IPS-20b (cell line): ENCODE measurements around the gene ADGRB2.

ENCODE experiments used
- H3K27ac ChIP-seq: one replicate; pipeline ENCODE4 v1.5.1; 2013; ENCODE audit warnings: low read length
- H3K27me3 ChIP-seq: 2 replicates; pipeline ENCODE4 v1.6.1; 2013; ENCODE audit warnings: mild to moderate bottlenecking, low read length, inconsistent platforms; ENCODE audit not compliant: insufficient read depth
- H3K36me3 ChIP-seq: 2 replicates; pipeline ENCODE4 v1.6.1; 2013; ENCODE audit warnings: low read depth, mild to moderate bottlenecking, inconsistent platforms, low read length, moderate library complexity; ENCODE audit not compliant: insufficient read depth
- H3K4me1 ChIP-seq: 2 replicates; pipeline ENCODE4 v1.6.1; 2013; ENCODE audit warnings: mild to moderate bottlenecking, control low read depth, inconsistent platforms, low read length, moderate library complexity; ENCODE audit not compliant: insufficient read depth
- H3K4me3 ChIP-seq: 2 replicates; pipeline ENCODE4 v1.5.1; 2013; ENCODE audit warnings: mild to moderate bottlenecking, low read length, inconsistent platforms
- H3K9ac ChIP-seq: 2 replicates; pipeline ENCODE4 v1.6.1; 2013; ENCODE audit warnings: low read depth, mild to moderate bottlenecking, inconsistent platforms, low read length, moderate library complexity
- H3K9me3 ChIP-seq: 2 replicates; pipeline ENCODE4 v1.6.1; 2013; ENCODE audit warnings: mild to moderate bottlenecking, low read depth, low read length, inconsistent platforms; ENCODE audit not compliant: insufficient read depth

The ADGRB2 gene

DNA sequence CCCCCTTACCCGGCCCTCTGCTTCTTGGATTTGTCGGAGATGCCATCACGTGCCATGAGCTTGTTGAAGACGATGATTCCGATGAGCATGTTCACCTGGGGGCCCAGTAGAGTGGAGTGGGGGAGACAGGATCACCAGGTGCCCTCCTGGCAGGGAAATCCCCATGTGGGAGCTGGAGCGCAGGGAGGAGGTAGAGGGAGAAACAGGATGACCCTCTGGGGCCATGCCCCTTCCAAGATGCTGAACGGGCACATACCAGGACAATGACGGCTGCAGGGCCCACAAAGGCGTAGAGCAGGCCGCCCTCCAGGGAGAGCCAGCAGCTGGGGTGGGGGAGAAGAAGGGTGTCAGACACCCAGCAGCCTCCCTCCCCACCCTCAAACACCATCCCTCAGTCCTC is 28.6 kb downstream of the ADGRB2 start:
- Histone ChIP-seq H3K4me3 (no peak overlapping the region), H3K27ac (no peak overlapping the region), H3K27me3 (no peaks in the 10 kb centered on the region), H3K4me1 (no peaks in the 10 kb centered on the region; the same call in 1 of the 2 replicates), H3K9me3 (no peaks in the 10 kb centered on the region), H3K9ac (no peak overlapping the region), H3K36me3 (no peaks in the 10 kb centered on the region)

DNA sequence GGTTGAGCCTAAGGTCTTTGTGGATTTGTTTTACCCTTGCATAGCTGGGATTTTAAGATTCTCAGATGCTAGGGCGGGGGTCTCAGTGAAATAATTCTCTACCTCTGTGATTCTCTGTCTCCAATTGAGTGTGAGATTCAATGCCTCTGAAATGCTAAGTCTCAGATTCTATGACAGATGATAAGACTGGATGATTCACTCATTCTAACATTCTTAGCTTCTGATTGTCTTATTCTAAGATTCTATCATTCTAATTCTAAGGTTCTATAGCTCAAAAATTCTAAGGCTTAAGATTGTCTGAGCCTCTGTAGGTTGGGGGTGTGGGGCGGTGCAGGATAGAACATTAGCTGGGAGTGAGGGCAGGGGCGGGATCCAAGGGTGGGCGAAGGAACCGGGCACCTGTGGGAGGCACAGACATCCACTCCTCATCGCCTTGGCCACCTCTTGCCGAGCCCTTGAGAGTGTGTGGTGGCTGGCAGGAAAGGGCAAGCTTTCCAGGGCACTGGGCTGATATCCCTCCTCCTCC is 29.5 kb downstream of the ADGRB2 start:
- H3K9ac ChIP-seq, result no peak overlapping the region
- no peak overlapping the region for H3K27ac ChIP-seq
- H3K36me3 ChIP-seq, result no peaks in the 10 kb centered on the region
- H3K27me3 ChIP-seq, result no peaks in the 10 kb centered on the region
- no peaks in the 10 kb centered on the region; the same call in 1 of the 2 replicates for H3K4me1 ChIP-seq
- no peaks in the 10 kb centered on the region for H3K9me3 ChIP-seq
- no peak overlapping the region for H3K4me3 ChIP-seq

DNA sequence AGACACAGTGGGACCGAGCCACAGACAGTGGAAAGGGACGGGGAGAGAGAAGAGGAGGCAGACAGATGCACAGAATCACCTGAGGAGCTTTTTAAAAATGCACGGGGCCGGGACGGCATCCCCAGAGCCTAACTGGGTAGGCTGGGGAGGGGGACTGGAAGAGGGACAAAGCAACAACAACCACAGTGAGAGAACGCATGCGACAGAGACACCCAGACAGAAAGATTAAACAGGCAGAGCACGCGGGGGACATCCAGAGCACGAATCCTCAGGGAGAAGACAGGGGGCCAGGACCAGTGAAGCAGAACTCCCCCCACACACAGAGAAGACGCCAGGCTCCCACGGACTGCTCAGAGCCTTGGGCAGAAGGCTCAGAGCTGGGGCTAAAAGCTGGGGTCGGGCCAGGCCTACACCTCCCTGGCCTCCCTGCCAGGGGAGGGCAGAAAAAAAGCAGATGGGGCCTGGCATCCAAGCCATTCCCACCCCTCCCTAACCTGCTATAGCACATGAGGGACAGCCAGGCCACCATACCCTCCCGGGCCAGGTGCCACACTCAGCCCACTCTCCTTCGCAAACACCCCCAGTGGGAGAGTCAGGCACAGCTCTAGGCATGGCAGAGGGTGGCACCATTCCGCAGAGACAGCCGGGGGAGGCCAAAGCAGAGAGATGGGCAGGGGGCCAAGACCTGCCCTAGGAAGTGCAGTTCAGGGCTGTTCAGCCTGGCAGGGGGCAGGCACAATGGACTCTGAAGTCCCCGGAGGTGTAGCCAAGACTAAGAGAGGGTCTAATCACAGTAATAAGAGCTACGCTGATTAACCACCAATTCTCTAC is 30.5 kb downstream of the ADGRB2 start:
- no peaks in the 10 kb centered on the region for H3K36me3 ChIP-seq
- H3K9me3 ChIP-seq, result no peaks in the 10 kb centered on the region
- H3K27ac ChIP-seq, result no peak overlapping the region
- no peaks in the 10 kb centered on the region for H3K27me3 ChIP-seq
- no peak overlapping the region for H3K4me3 ChIP-seq
- no peaks in the 10 kb centered on the region for H3K4me1 ChIP-seq
- no peak overlapping the region for H3K9ac ChIP-seq

- Histone ChIP-seq H3K27me3 (no peaks in the 10 kb centered on the region), H3K9ac (no peak overlapping the region), H3K36me3 (no peaks in the 10 kb centered on the region), H3K9me3 (no peaks in the 10 kb centered on the region), H3K4me1 (no peaks in the 10 kb centered on the region), H3K27ac (no peak overlapping the region), H3K4me3 (no peak overlapping the region)
Observed at GRCh38 chr1:31732751-31733289, 31.3 kb downstream of the ADGRB2 start.

DNA sequence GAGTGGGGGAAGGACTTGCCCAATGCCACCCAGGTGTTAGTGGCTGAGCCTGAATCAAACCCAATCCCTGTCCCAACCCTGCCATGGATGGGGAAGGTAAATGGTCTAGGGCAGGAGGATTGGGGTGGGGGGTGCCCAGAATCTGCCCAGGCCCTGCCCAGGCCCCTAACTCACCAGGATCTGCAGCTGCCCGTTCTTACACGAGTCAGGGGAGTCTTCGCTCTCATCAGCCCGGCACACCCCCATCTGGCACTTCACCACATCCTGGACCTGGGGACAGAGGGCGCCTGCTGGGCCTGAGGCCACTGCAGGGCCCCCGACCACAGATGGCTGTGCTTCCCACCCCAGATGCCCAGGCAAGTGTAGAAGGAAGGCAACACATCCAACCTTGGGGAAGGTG is 31.8 kb downstream of the ADGRB2 start:
- no peak overlapping the region for H3K9ac ChIP-seq
- no peak overlapping the region for H3K27ac ChIP-seq
- no peaks in the 10 kb centered on the region for H3K27me3 ChIP-seq
- H3K4me1 ChIP-seq, result no peaks in the 10 kb centered on the region
- H3K4me3 ChIP-seq, result no peak overlapping the region
- H3K9me3 ChIP-seq, result no peaks in the 10 kb centered on the region
- no peaks in the 10 kb centered on the region for H3K36me3 ChIP-seq

- no peaks in the 10 kb centered on the region for H3K9me3 ChIP-seq
- no peaks in the 10 kb centered on the region for H3K4me1 ChIP-seq
- no peaks in the 10 kb centered on the region for H3K27me3 ChIP-seq
- H3K9ac ChIP-seq, result no peak overlapping the region
- H3K36me3 ChIP-seq, result no peaks in the 10 kb centered on the region
- H3K4me3 ChIP-seq, result no peak overlapping the region
- no peak overlapping the region for H3K27ac ChIP-seq
Observed at GRCh38 chr1:31731049-31731565, 33.0 kb downstream of the ADGRB2 start.

DNA sequence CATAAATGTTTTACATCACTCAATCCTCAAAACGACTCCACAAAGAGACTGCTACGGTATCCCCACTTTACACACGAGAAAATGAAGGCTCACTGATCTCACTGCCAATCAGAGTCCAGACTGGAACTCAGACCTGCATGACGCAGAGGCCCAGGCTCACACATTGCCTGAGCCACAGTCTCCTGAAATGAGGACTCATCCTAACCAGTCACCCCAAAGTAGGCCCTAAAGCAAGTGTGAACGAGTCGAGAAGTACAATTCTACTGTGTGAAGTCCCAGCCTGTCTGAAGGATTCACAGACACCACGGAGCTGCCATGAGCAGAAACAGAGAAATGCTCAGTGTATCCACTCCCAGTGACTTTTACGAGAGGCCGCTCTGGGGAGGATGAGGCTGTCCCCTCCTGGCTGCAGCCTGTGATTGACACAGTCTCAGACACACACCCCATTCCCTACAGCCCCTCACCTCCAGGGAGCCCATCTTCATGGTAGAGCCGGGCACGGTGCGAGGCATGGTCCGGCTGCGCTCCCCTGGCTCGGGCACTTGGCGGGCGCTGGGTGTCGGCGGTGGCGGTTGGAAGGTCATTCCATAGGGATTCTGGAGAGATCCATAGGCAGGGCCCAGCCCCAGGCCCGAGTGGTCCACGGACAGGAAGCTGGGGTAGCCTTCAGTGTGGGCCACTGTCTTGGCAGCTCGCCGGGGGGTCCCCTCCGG is 33.6 kb downstream of the ADGRB2 start:
- no peak overlapping the region for H3K27ac ChIP-seq
- no peaks in the 10 kb centered on the region for H3K4me1 ChIP-seq
- H3K9me3 ChIP-seq, result no peaks in the 10 kb centered on the region
- no peak overlapping the region for H3K9ac ChIP-seq
- no peaks in the 10 kb centered on the region for H3K27me3 ChIP-seq
- no peaks in the 10 kb centered on the region for H3K36me3 ChIP-seq
- H3K4me3 ChIP-seq, result no peak overlapping the region

- Histone ChIP-seq H3K9me3 (no peaks in the 10 kb centered on the region), H3K4me1 (no peaks in the 10 kb centered on the region), H3K9ac (no peak overlapping the region), H3K4me3 (no peak overlapping the region), H3K27ac (no peak overlapping the region), H3K27me3 (no peaks in the 10 kb centered on the region), H3K36me3 (no peaks in the 10 kb centered on the region)
Observed at GRCh38 chr1:31727849-31728248, 36.3 kb downstream of the ADGRB2 start.

- Histone ChIP-seq H3K27me3 (no peaks in the 10 kb centered on the region), H3K27ac (no peak overlapping the region), H3K4me3 (no peak overlapping the region), H3K4me1 (no peaks in the 10 kb centered on the region), H3K36me3 (no peaks in the 10 kb centered on the region), H3K9me3 (no peaks in the 10 kb centered on the region), H3K9ac (no peak overlapping the region)
Observed at GRCh38 chr1:31727195-31727594, 36.9 kb downstream of the ADGRB2 start.

DNA sequence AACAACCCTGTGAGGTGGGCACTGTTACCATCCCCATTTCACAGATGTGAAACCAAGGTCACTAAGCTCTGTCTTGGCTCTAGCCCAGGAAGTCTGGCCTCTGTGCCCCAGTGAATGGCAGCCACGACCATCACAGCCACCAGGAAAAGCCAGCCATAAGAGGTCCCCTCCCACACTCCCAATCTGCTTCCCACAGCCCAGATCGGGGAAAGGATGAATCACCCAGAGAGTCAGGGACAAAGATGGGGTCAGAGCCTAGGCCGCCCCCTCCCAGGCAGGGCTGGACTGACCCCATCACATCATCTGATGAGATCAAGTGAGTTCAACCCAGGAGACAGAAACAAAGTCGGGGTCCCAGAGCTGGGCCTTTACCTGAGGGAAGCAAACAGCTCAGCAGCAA is 37.4 kb downstream of the ADGRB2 start:
- Histone ChIP-seq H3K4me1 (no peaks in the 10 kb centered on the region), H3K27ac (no peak overlapping the region), H3K9ac (no peak overlapping the region), H3K27me3 (no peaks in the 10 kb centered on the region), H3K36me3 (no peaks in the 10 kb centered on the region), H3K9me3 (no peaks in the 10 kb centered on the region), H3K4me3 (no peak overlapping the region)

- no peaks in the 10 kb centered on the region; the same call in 1 of the 2 replicates for H3K27me3 ChIP-seq
- H3K4me1 ChIP-seq, result no peaks in the 10 kb centered on the region
- H3K9me3 ChIP-seq, result no peaks in the 10 kb centered on the region
- no peak overlapping the region for H3K4me3 ChIP-seq
- H3K36me3 ChIP-seq, result no peaks in the 10 kb centered on the region
- no peak overlapping the region for H3K27ac ChIP-seq
- H3K9ac ChIP-seq, result no peak overlapping the region
Observed at GRCh38 chr1:31725777-31726535, 38.2 kb downstream of the ADGRB2 start.
